ENCODE results near the gene IRF7.

IRF7 gene

GRCh38 chr11:640021-640706 is 24.4 kb upstream of the IRF7 start:
- no peak for DNase-seq

GRCh38 chr11:639332-639955 is 23.7 kb upstream of the IRF7 start:
- no peak for DNase-seq

- no peak for DNase-seq
These were observed 23.0 kb upstream of the IRF7 start for GRCh38 chr11:638631-639331.

GRCh38 chr11:637593-638521 is 22.1 kb upstream of the IRF7 start:
- DNase-seq: no peak

- DNase-seq: no peak
These were observed 21.5 kb upstream of the IRF7 start for GRCh38 chr11:637333-637592.

- no peak for DNase-seq
These were observed 21.0 kb upstream of the IRF7 start, which contains the start of gene DRD4 for GRCh38 chr11:636511-637332. Gene DRD4, plus strand, starts transcription at chr11:637269. Its CDS starts 36 bp downstream, at chr11:637305.

- no peak for DNase-seq
These were observed 20.3 kb upstream of the IRF7 start for GRCh38 chr11:635945-636510.

- no peak for DNase-seq
These were observed 15.1 kb upstream of the IRF7 start for GRCh38 chr11:630871-631270.

GRCh38 chr11:629237-629583 is 13.5 kb upstream of the IRF7 start:
- DNase-seq: no peak

- DNase-seq: no peak
These were observed 12.3 kb upstream of the IRF7 start for GRCh38 chr11:628056-628455.

- no peak for DNase-seq
These were observed 11.5 kb upstream of the IRF7 start for GRCh38 chr11:627308-627576.

- no peak for DNase-seq
These were observed 10.9 kb upstream of the IRF7 start, which contains the start of gene SCT for GRCh38 chr11:626475-627307. Gene SCT, minus strand, starts transcription at chr11:627181. Its CDS starts 38 bp downstream, at chr11:627143.

- DNase-seq: no peak
These were observed 10.0 kb upstream of the IRF7 start for GRCh38 chr11:625636-626268.

GRCh38 chr11:624705-625635 is 9.2 kb upstream of the IRF7 start, which contains the start of gene CDHR5:
Gene CDHR5, minus strand, starts transcription at chr11:624955. Its CDS starts 53 bp downstream, at chr11:624902.
- no peak for DNase-seq

- DNase-seq: no peak
These were observed 8.4 kb upstream of the IRF7 start for GRCh38 chr11:623999-624704.

GRCh38 chr11:623349-623869 is 7.7 kb upstream of the IRF7 start:
- DNase-seq: no peak

- no peak for DNase-seq
These were observed 6.1 kb upstream of the IRF7 start for GRCh38 chr11:621838-622237.

- DNase-seq: no peak
These were observed 5.4 kb upstream of the IRF7 start for GRCh38 chr11:620935-621814.
